Panc1 (cell line): ENCODE measurements around the gene OTOGL. TPM values are rescaled to one million over a fixed set of nuclear protein-coding genes. Genes with fewer than 3 reads are reported as not detected.

Source experiments
- ATAC-seq: fragments of 200-7000 bp; cut with Tn5 transposase; 2 replicates; pipeline ENCODE4 v1.9.1; 2020; ENCODE audit warnings: mild to moderate bottlenecking, moderate library complexity
- BruUV-seq: library from RNA; stranded (reverse); fragments of 400-500 nt; replicated peaks from 2 replicates; lab custom pipeline; 2021; lab: Mats Ljungman, UMichigan
- CTCF ChIA-PET: fragments of 300-600 bp; sonication (Branson Sonifier 250); formaldehyde crosslinking; loops from one replicate; lab custom pipeline; 2022; ENCODE audit warnings: antibody characterized with exemption; lab: Charles Lee
- POLR2A ChIA-PET: fragments of 300-600 bp; sonication (Branson Sonifier 250); formaldehyde crosslinking; loops from one replicate; lab custom pipeline; 2022; ENCODE audit warnings: antibody characterized with exemption; lab: Charles Lee
- DNase-seq: peaks from one replicate; pipeline ENCODE4 v3.0.0-alpha.2; 2010; ENCODE audit warnings: low read depth, low spot score
- H3K27ac ChIP-seq: 2 replicates; pipeline ENCODE4 v1.5.1; 2011; ENCODE audit warnings: mild to moderate bottlenecking, low read length, inconsistent platforms
- H3K27me3 ChIP-seq: fragments of 200-500 bp; sonication (Bioruptor generic); 2 replicates; pipeline ENCODE4 v1.6.0; 2014; ENCODE audit warnings: low read length, inconsistent platforms; ENCODE audit not compliant: control insufficient read depth, insufficient read depth
- H3K36me3 ChIP-seq: fragments of 200-500 bp; sonication (Bioruptor generic); 2 replicates; pipeline ENCODE4 v1.5.1; 2014; ENCODE audit warnings: inconsistent platforms, mild to moderate bottlenecking, low read length, moderate library complexity; ENCODE audit not compliant: control insufficient read depth, insufficient read depth
- H3K4me1 ChIP-seq: 2 replicates; pipeline ENCODE4 v1.5.1; 2011; ENCODE audit warnings: inconsistent platforms, mild to moderate bottlenecking, low read length, moderate library complexity; ENCODE audit not compliant: control insufficient read depth, insufficient read depth
- H3K4me3 ChIP-seq, 2 experiments: 2 replicates each; pipeline ENCODE4 v1.5.1; 2011 to 2012; ENCODE audit warnings: low read depth in 2 of 2, low read length in 2 of 2, mild to moderate bottlenecking in 2 of 2, inconsistent platforms in 1 of 2, moderate library complexity in 1 of 2
- H3K9me3 ChIP-seq: fragments of 200-500 bp; sonication (Bioruptor generic); 2 replicates; pipeline ENCODE4 v1.5.1; 2014; ENCODE audit warnings: low read depth, mild to moderate bottlenecking, inconsistent platforms, low read length, moderate library complexity; ENCODE audit not compliant: control insufficient read depth, insufficient read depth
- CTCF ChIP-seq: fragments of 450-650 bp; IDR thresholded peaks from 2 replicates; pipeline ENCODE4 v1.5.1; 2017; ENCODE audit warnings: mild to moderate bottlenecking
- POLR2AphosphoS5 ChIP-seq: IDR thresholded peaks from 2 replicates; pipeline ENCODE4 v1.6.1; 2012; ENCODE audit warnings: mild to moderate bottlenecking, low read depth, low read length, moderate library complexity
- REST ChIP-seq, 2 experiments: IDR thresholded peaks; 2 replicates each; pipeline ENCODE4 v1.6.1; 2011 to 2012; ENCODE audit warnings: low read depth in 2 of 2, control low read depth in 1 of 2, low read length in 1 of 2, mild to moderate bottlenecking in 1 of 2, moderate library complexity in 1 of 2; ENCODE audit not compliant: insufficient read depth in 1 of 2
- SIN3A ChIP-seq: IDR thresholded peaks from 2 replicates; pipeline ENCODE4 v1.6.1; 2012; ENCODE audit warnings: low read depth, mild to moderate bottlenecking, low read length, moderate library complexity, borderline replicate concordance; ENCODE audit not compliant: insufficient read depth
- TCF7L2 ChIP-seq: IDR thresholded peaks from 2 replicates; pipeline ENCODE4 v1.6.1; 2011; ENCODE audit warnings: mild to moderate bottlenecking, low read depth, low read length, inconsistent platforms
- in situ Hi-C: cut with HindIII; loops from 2 replicates; pipeline ENCODE4 v1.10.0; 2016; ENCODE audit warnings: low sequenced_read_pairs, low pct_unique_long_range_greater_than_20kb
- intact Hi-C: fragments of 100-400 bp; cut with micrococcal nuclease; formaldehyde crosslinking; loops from one replicate; pipeline ENCODE4 v1.10.0; 2022; ENCODE audit not compliant: unreplicated experiment
- total RNA-seq: library from RNA; stranded (reverse); gene quantifications from one replicate; pipeline ENCODE4 v1.2.1, GENCODE V29; 2021; ENCODE audit not compliant: unreplicated experiment

The OTOGL gene
- total RNA-seq, 1 experiment from 2014 or later: not detected

GRCh38 chr12:80234667-80235066 lies 135.3 kb downstream of the OTOGL start:
- no TSS peak for BruUV-seq
- no peaks in the 10 kb centered on the region for H3K9me3 ChIP-seq
- intact Hi-C loops: no loop called here
- no peak for TF ChIP-seq TCF7L2
- TF ChIP-seq POLR2AphosphoS5: no peak
- TF ChIP-seq REST (IDR thresholded peaks at IDR 0.05; ENCODE audit: insufficient read depth in 1 of 2, low read depth in 2 of 2, low read length in 1 of 2): no peak
- TF ChIP-seq CTCF: no peak
- TF ChIP-seq SIN3A: no peak
- no peak overlapping the region for H3K27ac ChIP-seq
- ChIA-PET POLR2A (no interaction called here), CTCF (no interaction called here)
- H3K36me3 ChIP-seq: no peaks in the 10 kb centered on the region; the same call in 1 of the 2 replicates
- ATAC-seq (no peak), DNase-seq (no peak)
- H3K4me3 ChIP-seq: no peak overlapping the region
- no peaks in the 10 kb centered on the region for H3K4me1 ChIP-seq
- in situ Hi-C loops: no loop called here
- no peaks in the 10 kb centered on the region for H3K27me3 ChIP-seq

GRCh38 chr12:80235944-80236343 lies 136.6 kb downstream of the OTOGL start:
- no peaks in the 10 kb centered on the region for H3K9me3 ChIP-seq
- TF ChIP-seq TCF7L2 (no peak), REST (IDR thresholded peaks at IDR 0.05; ENCODE audit: insufficient read depth in 1 of 2, low read depth in 2 of 2, low read length in 1 of 2) (no peak), SIN3A (no peak), POLR2AphosphoS5 (no peak), CTCF (no peak)
- ATAC-seq (no peak), DNase-seq (no peak)
- H3K4me1 ChIP-seq: no peaks in the 10 kb centered on the region
- no peaks in the 10 kb centered on the region; the same call in 1 of the 2 replicates for H3K36me3 ChIP-seq
- no TSS peak for BruUV-seq
- H3K27me3 ChIP-seq: no peaks in the 10 kb centered on the region
- H3K4me3 ChIP-seq: no peak overlapping the region
- no peak overlapping the region for H3K27ac ChIP-seq
- intact Hi-C loops: no loop called here
- in situ Hi-C loops: no loop called here
- ChIA-PET CTCF (no interaction called here), POLR2A (no interaction called here)
